ENCODE results near the gene EXOC4. TPM values are rescaled to one million over a fixed set of nuclear protein-coding genes. Genes with fewer than 3 reads are reported as not detected.

EXOC4 gene
- total RNA-seq, 1 donor from 2014 or later, result 103 TPM

DNA sequence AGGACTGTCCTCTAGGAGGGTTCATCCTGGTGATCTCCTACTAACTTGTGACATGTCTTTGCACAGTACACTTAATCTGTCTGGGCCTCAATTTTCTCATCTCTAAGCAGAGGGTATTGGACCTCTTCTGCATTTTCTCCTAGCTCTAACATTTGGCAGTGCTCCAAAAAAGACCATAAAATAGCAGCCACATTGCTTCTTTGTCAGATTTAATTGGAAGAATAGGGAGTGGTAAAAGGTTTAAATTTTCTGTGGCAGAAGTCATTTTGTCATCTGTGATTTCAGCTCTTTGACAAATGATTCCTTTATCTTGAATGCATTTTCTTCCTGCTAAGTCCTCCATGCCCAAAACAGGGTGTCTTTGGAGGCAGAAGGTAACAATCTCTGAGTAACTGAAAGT lies 584.3 kb downstream of the EXOC4 start:
- TF ChIP-seq, protein P1, sequence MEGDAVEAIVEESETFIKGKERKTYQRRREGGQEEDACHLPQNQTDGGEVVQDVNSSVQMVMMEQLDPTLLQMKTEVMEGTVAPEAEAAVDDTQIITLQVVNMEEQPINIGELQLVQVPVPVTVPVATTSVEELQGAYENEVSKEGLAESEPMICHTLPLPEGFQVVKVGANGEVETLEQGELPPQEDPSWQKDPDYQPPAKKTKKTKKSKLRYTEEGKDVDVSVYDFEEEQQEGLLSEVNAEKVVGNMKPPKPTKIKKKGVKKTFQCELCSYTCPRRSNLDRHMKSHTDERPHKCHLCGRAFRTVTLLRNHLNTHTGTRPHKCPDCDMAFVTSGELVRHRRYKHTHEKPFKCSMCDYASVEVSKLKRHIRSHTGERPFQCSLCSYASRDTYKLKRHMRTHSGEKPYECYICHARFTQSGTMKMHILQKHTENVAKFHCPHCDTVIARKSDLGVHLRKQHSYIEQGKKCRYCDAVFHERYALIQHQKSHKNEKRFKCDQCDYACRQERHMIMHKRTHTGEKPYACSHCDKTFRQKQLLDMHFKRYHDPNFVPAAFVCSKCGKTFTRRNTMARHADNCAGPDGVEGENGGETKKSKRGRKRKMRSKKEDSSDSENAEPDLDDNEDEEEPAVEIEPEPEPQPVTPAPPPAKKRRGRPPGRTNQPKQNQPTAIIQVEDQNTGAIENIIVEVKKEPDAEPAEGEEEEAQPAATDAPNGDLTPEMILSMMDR (IDR thresholded peaks at IDR 0.05), result no peak
- ChIA-PET CTCF (no interaction called here), POLR2A (no interaction called here)
- Mint-ChIP-seq H3K36me3 (ENCODE audit: low read depth) (peaks cover 11% of the 10 kb centered on the region), H3K9me3 (peaks cover 7% of the 10 kb centered on the region), H3K27me3 (no peaks in the 10 kb centered on the region), H3K4me1 (no peaks in the 10 kb centered on the region), H3K27ac (no peak overlapping the region), H3K4me3 (no peak overlapping the region)
- ATAC-seq (ENCODE audit: low read depth) (no peak), DNase-seq (no peak)
- intact Hi-C loops (cut with micrococcal nuclease), result no loop called here

DNA sequence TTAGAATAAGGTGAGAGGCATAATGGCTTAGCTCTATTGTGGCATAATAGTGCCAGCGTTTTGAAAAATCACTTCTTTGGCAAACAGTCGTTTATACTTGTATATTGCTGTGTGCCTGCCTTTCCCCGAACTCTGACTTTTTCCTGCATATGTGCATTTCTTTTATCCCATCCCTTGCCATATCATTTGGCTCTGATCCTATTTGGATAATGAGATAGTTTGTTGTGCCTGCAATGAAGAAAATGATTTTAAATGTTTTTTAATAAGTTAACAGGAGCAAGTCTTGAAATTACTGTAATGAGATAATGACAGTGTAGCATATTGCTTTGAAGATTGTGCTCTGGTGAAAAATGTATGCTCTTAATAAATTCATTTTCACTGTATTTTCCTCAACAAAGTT lies 586.2 kb downstream of the EXOC4 start:
- H3K4me3 Mint-ChIP-seq, result no peak overlapping the region
- ATAC-seq (ENCODE audit: low read depth), result no peak
- POLR2A ChIA-PET, result no interaction called here
- H3K27me3 Mint-ChIP-seq, result no peaks in the 10 kb centered on the region
- peaks cover 4% of the 10 kb centered on the region for H3K36me3 Mint-ChIP-seq (ENCODE audit: low read depth)
- intact Hi-C loops (cut with micrococcal nuclease), result no loop called here
- DNase-seq, result no peak
- TF ChIP-seq, protein P1 (IDR thresholded peaks at IDR 0.05), result no peak
- H3K27ac Mint-ChIP-seq, result no peak overlapping the region
- H3K4me1 Mint-ChIP-seq, result no peaks in the 10 kb centered on the region
- peaks cover 2% of the 10 kb centered on the region for H3K9me3 Mint-ChIP-seq
- CTCF ChIA-PET, result no interaction called here

DNA sequence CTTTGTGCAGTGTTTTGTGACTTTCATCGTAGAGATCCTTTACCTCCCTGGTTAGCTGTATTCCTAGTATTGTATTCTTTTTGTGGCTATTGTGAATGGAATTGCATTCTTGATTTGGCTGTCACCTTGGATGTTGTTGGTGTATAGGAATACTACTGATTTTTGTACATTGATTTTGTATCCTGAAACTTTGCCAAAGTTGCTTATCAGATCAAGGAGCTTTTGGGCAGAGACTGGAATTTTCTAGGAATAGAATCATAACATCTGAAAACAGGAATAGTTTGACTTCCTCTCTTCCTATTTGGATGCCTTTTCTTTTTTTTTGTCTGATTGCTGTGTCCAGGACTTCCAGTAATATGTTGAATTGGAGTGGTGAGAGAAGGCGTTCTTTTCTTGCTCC lies 590.5 kb downstream of the EXOC4 start:
- ChIA-PET POLR2A (no interaction called here), CTCF (no interaction called here)
- H3K27ac Mint-ChIP-seq, result no peak overlapping the region
- peaks cover 2% of the 10 kb centered on the region for H3K9me3 Mint-ChIP-seq
- intact Hi-C loops (cut with micrococcal nuclease), result no loop called here
- TF ChIP-seq, protein P1 (IDR thresholded peaks at IDR 0.05), result no peak
- H3K4me1 Mint-ChIP-seq, result peaks cover 7% of the 10 kb centered on the region
- ATAC-seq (ENCODE audit: low read depth) (no peak), DNase-seq (no peak)
- no peaks in the 10 kb centered on the region for H3K27me3 Mint-ChIP-seq
- H3K36me3 Mint-ChIP-seq (ENCODE audit: low read depth), result peaks cover 4% of the 10 kb centered on the region
- no peak overlapping the region for H3K4me3 Mint-ChIP-seq

DNA sequence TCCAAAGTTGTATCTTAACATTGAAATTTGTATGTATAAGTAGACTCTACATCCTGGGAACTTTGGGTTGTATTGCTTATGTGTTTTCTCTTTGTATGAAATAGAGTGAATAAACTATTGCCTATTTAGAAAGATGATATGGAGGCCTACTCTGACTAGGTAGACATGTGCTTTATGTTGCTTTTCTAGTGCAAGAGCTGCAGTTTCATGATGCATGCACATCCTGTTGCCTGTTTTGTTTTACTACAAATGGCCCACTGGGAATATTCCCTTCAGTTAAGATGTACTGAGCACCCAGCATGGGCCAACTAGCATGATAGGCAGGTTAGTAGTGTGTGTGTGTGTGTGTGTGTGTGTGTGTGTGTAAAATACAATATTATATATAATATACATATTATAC lies 592.1 kb downstream of the EXOC4 start:
- TF ChIP-seq, protein P1 (IDR thresholded peaks at IDR 0.05), result no peak
- CTCF ChIA-PET, result no interaction called here
- Mint-ChIP-seq H3K9me3 (peaks cover 2% of the 10 kb centered on the region), H3K4me3 (no peak overlapping the region), H3K27me3 (no peaks in the 10 kb centered on the region), H3K27ac (no peak overlapping the region), H3K4me1 (peaks cover 7% of the 10 kb centered on the region), H3K36me3 (ENCODE audit: low read depth) (peaks cover 2% of the 10 kb centered on the region)
- ATAC-seq (ENCODE audit: low read depth), result no peak
- no peak for DNase-seq
- POLR2A ChIA-PET, result no interaction called here
- intact Hi-C loops (cut with micrococcal nuclease), result no loop called here

DNA sequence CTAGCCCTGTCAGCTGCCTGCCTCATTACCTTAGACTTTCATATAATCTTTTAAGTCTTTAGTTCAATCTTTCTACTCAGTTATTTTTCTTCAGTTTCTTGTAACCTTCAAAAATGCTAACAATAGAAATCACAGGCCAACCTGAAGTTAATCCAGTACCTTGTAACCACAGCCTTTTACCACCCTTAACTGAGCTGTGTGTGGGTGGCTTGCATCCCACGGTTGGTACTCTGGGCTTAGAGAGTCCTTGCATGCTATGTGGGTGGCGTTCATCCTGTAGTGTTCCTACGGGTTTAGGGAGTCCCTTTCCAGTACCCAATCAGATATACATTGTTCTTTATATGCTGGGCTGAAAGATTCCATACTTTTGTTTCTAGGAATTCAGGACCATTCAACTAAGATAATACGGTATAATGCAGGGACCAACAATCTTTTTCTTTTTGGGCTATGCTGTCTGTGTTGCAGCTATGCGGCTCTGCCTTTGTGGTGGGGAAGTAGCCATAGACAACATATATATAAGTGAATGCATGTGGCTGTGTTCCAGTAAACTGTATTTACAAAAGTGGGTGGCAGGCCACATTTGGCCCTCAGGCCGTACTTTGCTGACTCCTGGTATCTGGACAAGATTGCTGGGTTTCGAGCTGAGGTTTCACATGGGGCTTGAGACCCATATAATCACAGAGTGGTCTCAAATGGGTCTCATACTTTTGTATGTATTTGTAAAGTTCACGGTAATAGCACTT lies 593.5 kb downstream of the EXOC4 start:
- Mint-ChIP-seq H3K9me3 (no peaks in the 10 kb centered on the region), H3K4me3 (no peak overlapping the region), H3K27me3 (no peaks in the 10 kb centered on the region)

More for the DNA sequence above, 593.5 kb downstream of the EXOC4 start:
- ATAC-seq (ENCODE audit: low read depth) (no peak), DNase-seq (no peak)
- ChIA-PET CTCF (interaction anchor here (1.1 kb wide), 1 partner anchor 8 kb away, joined by 3 read pairs; no protein-coding TSS in a partner anchor), POLR2A (interaction anchor here (0.5 kb wide), 1 partner anchor 10 kb away, joined by 3 read pairs; no protein-coding TSS in a partner anchor)
- intact Hi-C loops (cut with micrococcal nuclease), result no loop called here
- Mint-ChIP-seq H3K36me3 (ENCODE audit: low read depth) (no peaks in the 10 kb centered on the region), H3K27ac (no peak overlapping the region), H3K4me1 (peaks cover 7% of the 10 kb centered on the region)
- TF ChIP-seq, protein P1 (IDR thresholded peaks at IDR 0.05), result no peak

All from activated B cell treated with CpG ODN at 0.5 μM for 24 hours (primary cell).